Measurements from ENCODE around the gene HOXA3. TPM values are rescaled to one million over a fixed set of nuclear protein-coding genes. Genes with fewer than 3 reads are reported as not detected.

The HOXA3 gene
- polyA plus RNA-seq, 6 donors from 2014 or later = not detected

GRCh38 chr7:27100694-27101170 is 51.7 kb downstream of the HOXA3 start:
- Mint-ChIP-seq H3K4me1 (peaks cover 35 to 54% (median 38%) of the 10 kb centered on the region in 3 donors), H3K27ac (no peak overlapping the region), H3K36me3 (peaks cover 20 to 43% of the 10 kb centered on the region in 2 donors), H3K4me3 (peak overlapping the region in 1 of 8 donors; percentile 5), H3K9me3 (peaks cover 0 to 3% (median 0%) of the 10 kb centered on the region in 7 donors), H3K27me3 (peaks cover 74 to 92% (median 85%) of the 10 kb centered on the region in 3 donors)
- DNase-seq = no peak
- ATAC-seq (ENCODE audit: low read depth in 2 of 2) = no peak

GRCh38 chr7:27099453-27100370 is 52.7 kb downstream of the HOXA3 start:
- Mint-ChIP-seq H3K27me3 (peaks cover 75 to 93% (median 84%) of the 10 kb centered on the region in 3 donors), H3K36me3 (peaks cover 20 to 43% of the 10 kb centered on the region in 2 donors), H3K27ac (no peak overlapping the region), H3K4me1 (peaks cover 43 to 64% (median 47%) of the 10 kb centered on the region in 3 donors), H3K4me3 (peak overlapping the region in 3 of 8 donors; percentile 12 to 37 (median 13)), H3K9me3 (peaks cover 0 to 3% (median 0%) of the 10 kb centered on the region in 7 donors)
- DNase-seq (no peak), ATAC-seq (ENCODE audit: low read depth in 2 of 2) (no peak)

GRCh38 chr7:27098578-27099451 is 53.6 kb downstream of the HOXA3 start:
- peaks cover 75 to 93% (median 84%) of the 10 kb centered on the region in 3 donors for H3K27me3 Mint-ChIP-seq
- H3K4me3 Mint-ChIP-seq = peak overlapping the region in 7 of 8 donors; percentile 10 to 83 (median 49)
- H3K4me1 Mint-ChIP-seq = peaks cover 43 to 63% (median 51%) of the 10 kb centered on the region in 3 donors

GRCh38 chr7:27097686-27098577 is 54.5 kb downstream of the HOXA3 start:
- ATAC-seq (ENCODE audit: low read depth in 2 of 2) = no peak
- peaks cover 40 to 55% (median 47%) of the 10 kb centered on the region in 3 donors for H3K4me1 Mint-ChIP-seq
- peaks cover 20 to 32% of the 10 kb centered on the region in 2 donors for H3K36me3 Mint-ChIP-seq
- peak overlapping the region in 4 of 6 donors; percentile 16 to 95 (median 84) for H3K27ac Mint-ChIP-seq
- peak overlapping the region in 7 of 8 donors; percentile 83 to 96 (median 87) for H3K4me3 Mint-ChIP-seq
- no peak for DNase-seq
- H3K27me3 Mint-ChIP-seq = peaks cover 73 to 93% (median 82%) of the 10 kb centered on the region in 3 donors
- peaks cover 0 to 3% (median 0%) of the 10 kb centered on the region in 7 donors for H3K9me3 Mint-ChIP-seq

More at GRCh38 chr7:27098578-27099451, 53.6 kb downstream of the HOXA3 start:
- H3K9me3 Mint-ChIP-seq = peaks cover 0 to 3% (median 0%) of the 10 kb centered on the region in 7 donors
- DNase-seq = no peak
- peak overlapping the region in 2 of 6 donors; percentile 30 to 33 for H3K27ac Mint-ChIP-seq
- ATAC-seq (ENCODE audit: low read depth in 2 of 2) = no peak
- peaks cover 20 to 40% of the 10 kb centered on the region in 2 donors for H3K36me3 Mint-ChIP-seq

GRCh38 chr7:27096768-27097514 is 55.4 kb downstream of the HOXA3 start:
- H3K27ac Mint-ChIP-seq = peak overlapping the region in 2 of 6 donors; percentile 75 to 92
- H3K4me1 Mint-ChIP-seq = peaks cover 30 to 47% (median 39%) of the 10 kb centered on the region in 3 donors
- peaks cover 73 to 93% (median 82%) of the 10 kb centered on the region in 3 donors for H3K27me3 Mint-ChIP-seq
- H3K9me3 Mint-ChIP-seq = peaks cover 0 to 3% (median 0%) of the 10 kb centered on the region in 7 donors
- H3K36me3 Mint-ChIP-seq = peaks cover 20 to 28% of the 10 kb centered on the region in 2 donors
- DNase-seq (peak; percentile 21), ATAC-seq (ENCODE audit: low read depth in 2 of 2) (peak in 1 of 2 donors; percentile 6)
- H3K4me3 Mint-ChIP-seq = peak overlapping the region; percentile 83 to 96 (median 90)

GRCh38 chr7:27095897-27096767 is 56.3 kb downstream of the HOXA3 start, which contains the start of gene HOXA1:
Gene HOXA1, minus strand, starts transcription at chr7:27096000. Its CDS starts 88 bp downstream, at chr7:27095912.
- H3K36me3 Mint-ChIP-seq = peaks cover 16 to 20% of the 10 kb centered on the region in 2 donors
- DNase-seq = peak; percentile 65
- peak; percentile 83 to 85 for ATAC-seq (ENCODE audit: low read depth in 2 of 2)

GRCh38 chr7:27095050-27095896 is 57.1 kb downstream of the HOXA3 start:
- peak overlapping the region in 4 of 6 donors; percentile 33 to 75 (median 70) for H3K27ac Mint-ChIP-seq
- H3K9me3 Mint-ChIP-seq = peaks cover 0 to 6% (median 0%) of the 10 kb centered on the region in 7 donors
- peaks cover 12 to 15% of the 10 kb centered on the region in 2 donors for H3K36me3 Mint-ChIP-seq
- peaks cover 26 to 47% (median 34%) of the 10 kb centered on the region in 3 donors for H3K4me1 Mint-ChIP-seq
- DNase-seq = no peak
- peaks cover 70 to 93% (median 82%) of the 10 kb centered on the region in 3 donors for H3K27me3 Mint-ChIP-seq
- H3K4me3 Mint-ChIP-seq = peak overlapping the region; percentile 83 to 96 (median 90)
- peak in 1 of 2 donors; percentile 22 for ATAC-seq (ENCODE audit: low read depth in 2 of 2)

More at GRCh38 chr7:27095897-27096767, 56.3 kb downstream of the HOXA3 start, which contains the start of gene HOXA1:
- peaks cover 26 to 47% (median 34%) of the 10 kb centered on the region in 3 donors for H3K4me1 Mint-ChIP-seq
- peak within 1 kb of the TSS; percentile 83 to 96 (median 90) for H3K4me3 Mint-ChIP-seq
- peak within 1 kb of the TSS in 4 of 6 donors; percentile 61 to 75 (median 70) for H3K27ac Mint-ChIP-seq
- H3K9me3 Mint-ChIP-seq = peaks cover 0 to 3% (median 0%) of the 10 kb centered on the region in 7 donors
- H3K27me3 Mint-ChIP-seq = peaks cover 73 to 93% (median 82%) of the 10 kb centered on the region in 3 donors

- Mint-ChIP-seq H3K4me3 (peak overlapping the region in 7 of 8 donors; percentile 68 to 96 (median 83)), H3K27ac (peak overlapping the region in 2 of 6 donors; percentile 66 to 68), H3K27me3 (peaks cover 66 to 93% (median 82%) of the 10 kb centered on the region in 3 donors), H3K9me3 (peaks cover 0 to 6% (median 0%) of the 10 kb centered on the region in 7 donors), H3K36me3 (peaks cover 5 to 7% of the 10 kb centered on the region in 2 donors), H3K4me1 (peaks cover 26 to 44% (median 34%) of the 10 kb centered on the region in 3 donors)
- ATAC-seq (ENCODE audit: low read depth in 2 of 2) (no peak), DNase-seq (no peak)
Observed at GRCh38 chr7:27094304-27095049, 57.9 kb downstream of the HOXA3 start.

GRCh38 chr7:27093184-27093895 is 59.0 kb downstream of the HOXA3 start:
- DNase-seq = no peak
- Mint-ChIP-seq H3K27me3 (peaks cover 64 to 91% (median 82%) of the 10 kb centered on the region in 3 donors), H3K36me3 (no peaks in the 10 kb centered on the region), H3K27ac (no peak overlapping the region), H3K4me1 (peaks cover 18 to 32% (median 25%) of the 10 kb centered on the region in 3 donors), H3K4me3 (peak overlapping the region in 2 of 8 donors; percentile 2 to 83), H3K9me3 (peaks cover 0 to 11% (median 0%) of the 10 kb centered on the region in 7 donors)
- no peak for ATAC-seq (ENCODE audit: low read depth in 2 of 2)

All from naive B cell (primary cell).